HepG2 (cell line): ENCODE data around the gene LIN28A. TPM values are rescaled to one million over a fixed set of nuclear protein-coding genes. Genes with fewer than 3 reads are reported as not detected.

Experiments
- CREB3 ChIP-seq: sonication (generic); formaldehyde crosslinking; IDR thresholded peaks from 2 replicates; pipeline ENCODE4 v1.5.0; 2020; ENCODE audit warnings: missing genetic modification reagents
- FOXO1 ChIP-seq: sonication (generic); formaldehyde crosslinking; IDR thresholded peaks from 2 replicates; pipeline ENCODE4 v1.4.0; 2020; ENCODE audit warnings: missing genetic modification reagents
- GFI1 ChIP-seq: sonication (generic); formaldehyde crosslinking; IDR thresholded peaks from 2 replicates; pipeline ENCODE4 v1.5.0; 2020; ENCODE audit warnings: missing genetic modification reagents, mild to moderate bottlenecking, borderline replicate concordance
- JARID2 ChIP-seq: sonication (generic); formaldehyde crosslinking; IDR thresholded peaks from 2 replicates; pipeline ENCODE4 v1.8.1; 2023; ENCODE audit warnings: missing genetic modification reagents, inconsistent platforms; ENCODE audit not compliant: insufficient replicate concordance
- NR3C1 ChIP-seq: sonication (generic); formaldehyde crosslinking; IDR thresholded peaks from 2 replicates; pipeline ENCODE4 v1.4.0; 2020; ENCODE audit warnings: missing genetic modification reagents
- POGZ ChIP-seq: sonication (generic); formaldehyde crosslinking; IDR thresholded peaks from 2 replicates; pipeline ENCODE4 v1.4.0; 2020; ENCODE audit warnings: mild to moderate bottlenecking, missing genetic modification reagents
- STAG1 ChIP-seq: sonication (generic); formaldehyde crosslinking; IDR thresholded peaks from 2 replicates; pipeline ENCODE4 v1.4.0; 2020; ENCODE audit warnings: missing genetic modification reagents
- TFDP2 ChIP-seq: sonication (generic); formaldehyde crosslinking; IDR thresholded peaks from 2 replicates; pipeline ENCODE4 v1.4.0; 2020; ENCODE audit warnings: missing genetic modification reagents
- ZBTB7A ChIP-seq: sonication (generic); formaldehyde crosslinking; IDR thresholded peaks from 2 replicates; pipeline ENCODE4 v1.8.0; 2022; ENCODE audit warnings: mild to moderate bottlenecking, missing genetic modification reagents
- ZNF296 ChIP-seq: sonication (generic); formaldehyde crosslinking; conservative IDR thresholded peaks from 2 replicates; pipeline ENCODE4 v1.5.0; 2020; ENCODE audit warnings: mild to moderate bottlenecking, missing genetic modification reagents
- polyA plus RNA-seq, 8 experiments: library from polyadenylated mRNA; depleted of rRNA in 3 of 8; stranded (reverse) in 7 of 8; unstranded in 1 of 8; fragments of >200 nt; fragmentation: Illumina TruSeq in 4 of 8; extraction: Trizol in 4 of 8; gene quantifications; 2 replicates each; pipeline versions ENCODE4 v1.2.1 to v1.2.3, GENCODE V29; 2011 to 2016; ENCODE audit warnings: low read depth in 4 of 8, missing spikeins in 1 of 8, mixed read lengths in 1 of 8; ENCODE audit not compliant: insufficient read depth in 1 of 8
- total RNA-seq, 5 experiments: library from RNA; depleted of rRNA; stranded (reverse); fragments of >200 nt; fragmentation: Illumina TruSeq; extraction: Trizol; gene quantifications; 2 replicates each; pipeline ENCODE4 v1.2.3, GENCODE V29; 2016; ENCODE audit warnings: low read depth in 1 of 5
- TF ChIP-seq, protein P1 (sequence below): sonication (generic); formaldehyde crosslinking; IDR thresholded peaks from 2 replicates; pipeline ENCODE4 v1.4.0; 2020; ENCODE audit warnings: mild to moderate bottlenecking, missing genetic modification reagents
- TF ChIP-seq, protein P2 (sequence below): sonication (generic); formaldehyde crosslinking; IDR thresholded peaks from 2 replicates; pipeline ENCODE4 v1.4.0; 2020; ENCODE audit warnings: mild to moderate bottlenecking, missing genetic modification reagents, borderline replicate concordance
- TF ChIP-seq, protein P3 (sequence below): sonication (generic); formaldehyde crosslinking; IDR thresholded peaks from 2 replicates; pipeline ENCODE4 v1.5.1; 2020; ENCODE audit warnings: missing genetic modification reagents, mild to moderate bottlenecking, borderline replicate concordance
- TF ChIP-seq, protein P4 (sequence below): sonication (generic); formaldehyde crosslinking; conservative IDR thresholded peaks from 2 replicates; pipeline ENCODE4 v1.4.0; 2020; ENCODE audit warnings: missing genetic modification reagents

The LIN28A gene
- total and polyA plus RNA-seq, 2 of the 13 experiments (the other 11 are each of a cell fraction or from before 2014, with no cell fraction given), result not detected

DNA sequence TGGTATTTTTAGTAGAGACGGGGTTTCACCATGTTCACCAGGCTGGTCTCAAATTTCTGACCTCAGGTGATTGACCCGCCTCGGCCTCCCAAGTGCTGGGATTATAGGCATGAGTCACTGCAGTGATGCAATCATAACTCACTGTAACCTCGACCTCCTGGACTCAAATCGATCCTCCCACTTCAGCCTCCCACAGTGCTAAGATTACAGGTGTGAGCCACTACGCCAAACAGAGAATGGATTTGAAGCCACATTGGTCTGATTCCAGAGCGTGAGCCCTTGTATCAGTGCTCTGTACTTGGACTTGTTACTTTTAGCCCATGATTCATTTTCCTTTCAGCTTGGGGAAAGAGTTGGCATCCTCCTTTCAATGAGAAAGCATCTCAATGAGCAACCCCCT is 23.2 kb upstream of the LIN28A start (continued):
- TF ChIP-seq, protein P1, sequence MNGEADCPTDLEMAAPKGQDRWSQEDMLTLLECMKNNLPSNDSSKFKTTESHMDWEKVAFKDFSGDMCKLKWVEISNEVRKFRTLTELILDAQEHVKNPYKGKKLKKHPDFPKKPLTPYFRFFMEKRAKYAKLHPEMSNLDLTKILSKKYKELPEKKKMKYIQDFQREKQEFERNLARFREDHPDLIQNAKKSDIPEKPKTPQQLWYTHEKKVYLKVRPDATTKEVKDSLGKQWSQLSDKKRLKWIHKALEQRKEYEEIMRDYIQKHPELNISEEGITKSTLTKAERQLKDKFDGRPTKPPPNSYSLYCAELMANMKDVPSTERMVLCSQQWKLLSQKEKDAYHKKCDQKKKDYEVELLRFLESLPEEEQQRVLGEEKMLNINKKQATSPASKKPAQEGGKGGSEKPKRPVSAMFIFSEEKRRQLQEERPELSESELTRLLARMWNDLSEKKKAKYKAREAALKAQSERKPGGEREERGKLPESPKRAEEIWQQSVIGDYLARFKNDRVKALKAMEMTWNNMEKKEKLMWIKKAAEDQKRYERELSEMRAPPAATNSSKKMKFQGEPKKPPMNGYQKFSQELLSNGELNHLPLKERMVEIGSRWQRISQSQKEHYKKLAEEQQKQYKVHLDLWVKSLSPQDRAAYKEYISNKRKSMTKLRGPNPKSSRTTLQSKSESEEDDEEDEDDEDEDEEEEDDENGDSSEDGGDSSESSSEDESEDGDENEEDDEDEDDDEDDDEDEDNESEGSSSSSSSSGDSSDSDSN (CRISPR knock-in tag), result peak; percentile 38; the same call in 1 of the 2 replicates
- TF ChIP-seq, protein P2, sequence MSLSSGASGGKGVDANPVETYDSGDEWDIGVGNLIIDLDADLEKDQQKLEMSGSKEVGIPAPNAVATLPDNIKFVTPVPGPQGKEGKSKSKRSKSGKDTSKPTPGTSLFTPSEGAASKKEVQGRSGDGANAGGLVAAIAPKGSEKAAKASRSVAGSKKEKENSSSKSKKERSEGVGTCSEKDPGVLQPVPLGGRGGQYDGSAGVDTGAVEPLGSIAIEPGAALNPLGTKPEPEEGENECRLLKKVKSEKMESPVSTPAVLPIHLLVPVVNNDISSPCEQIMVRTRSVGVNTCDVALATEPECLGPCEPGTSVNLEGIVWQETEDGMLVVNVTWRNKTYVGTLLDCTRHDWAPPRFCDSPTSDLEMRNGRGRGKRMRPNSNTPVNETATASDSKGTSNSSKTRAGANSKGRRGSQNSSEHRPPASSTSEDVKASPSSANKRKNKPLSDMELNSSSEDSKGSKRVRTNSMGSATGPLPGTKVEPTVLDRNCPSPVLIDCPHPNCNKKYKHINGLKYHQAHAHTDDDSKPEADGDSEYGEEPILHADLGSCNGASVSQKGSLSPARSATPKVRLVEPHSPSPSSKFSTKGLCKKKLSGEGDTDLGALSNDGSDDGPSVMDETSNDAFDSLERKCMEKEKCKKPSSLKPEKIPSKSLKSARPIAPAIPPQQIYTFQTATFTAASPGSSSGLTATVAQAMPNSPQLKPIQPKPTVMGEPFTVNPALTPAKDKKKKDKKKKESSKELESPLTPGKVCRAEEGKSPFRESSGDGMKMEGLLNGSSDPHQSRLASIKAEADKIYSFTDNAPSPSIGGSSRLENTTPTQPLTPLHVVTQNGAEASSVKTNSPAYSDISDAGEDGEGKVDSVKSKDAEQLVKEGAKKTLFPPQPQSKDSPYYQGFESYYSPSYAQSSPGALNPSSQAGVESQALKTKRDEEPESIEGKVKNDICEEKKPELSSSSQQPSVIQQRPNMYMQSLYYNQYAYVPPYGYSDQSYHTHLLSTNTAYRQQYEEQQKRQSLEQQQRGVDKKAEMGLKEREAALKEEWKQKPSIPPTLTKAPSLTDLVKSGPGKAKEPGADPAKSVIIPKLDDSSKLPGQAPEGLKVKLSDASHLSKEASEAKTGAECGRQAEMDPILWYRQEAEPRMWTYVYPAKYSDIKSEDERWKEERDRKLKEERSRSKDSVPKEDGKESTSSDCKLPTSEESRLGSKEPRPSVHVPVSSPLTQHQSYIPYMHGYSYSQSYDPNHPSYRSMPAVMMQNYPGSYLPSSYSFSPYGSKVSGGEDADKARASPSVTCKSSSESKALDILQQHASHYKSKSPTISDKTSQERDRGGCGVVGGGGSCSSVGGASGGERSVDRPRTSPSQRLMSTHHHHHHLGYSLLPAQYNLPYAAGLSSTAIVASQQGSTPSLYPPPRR (CRISPR knock-in tag), result peak; percentile 85
- no peak for TF ChIP-seq ZNF296 (CRISPR knock-in tag)
- TF ChIP-seq GFI1, result peak; percentile 87; the same call in 1 of the 2 replicates
- TF ChIP-seq, protein P3, sequence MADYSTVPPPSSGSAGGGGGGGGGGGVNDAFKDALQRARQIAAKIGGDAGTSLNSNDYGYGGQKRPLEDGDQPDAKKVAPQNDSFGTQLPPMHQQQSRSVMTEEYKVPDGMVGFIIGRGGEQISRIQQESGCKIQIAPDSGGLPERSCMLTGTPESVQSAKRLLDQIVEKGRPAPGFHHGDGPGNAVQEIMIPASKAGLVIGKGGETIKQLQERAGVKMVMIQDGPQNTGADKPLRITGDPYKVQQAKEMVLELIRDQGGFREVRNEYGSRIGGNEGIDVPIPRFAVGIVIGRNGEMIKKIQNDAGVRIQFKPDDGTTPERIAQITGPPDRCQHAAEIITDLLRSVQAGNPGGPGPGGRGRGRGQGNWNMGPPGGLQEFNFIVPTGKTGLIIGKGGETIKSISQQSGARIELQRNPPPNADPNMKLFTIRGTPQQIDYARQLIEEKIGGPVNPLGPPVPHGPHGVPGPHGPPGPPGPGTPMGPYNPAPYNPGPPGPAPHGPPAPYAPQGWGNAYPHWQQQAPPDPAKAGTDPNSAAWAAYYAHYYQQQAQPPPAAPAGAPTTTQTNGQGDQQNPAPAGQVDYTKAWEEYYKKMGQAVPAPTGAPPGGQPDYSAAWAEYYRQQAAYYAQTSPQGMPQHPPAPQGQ (CRISPR knock-in tag), result peak; percentile 36; the same call in 1 of the 2 replicates
- no peak for TF ChIP-seq NR3C1 (CRISPR knock-in tag)
- peak; percentile 79 for TF ChIP-seq TFDP2 (CRISPR knock-in tag)
- no peak for TF ChIP-seq CREB3 (CRISPR knock-in tag)
- TF ChIP-seq, protein P4, sequence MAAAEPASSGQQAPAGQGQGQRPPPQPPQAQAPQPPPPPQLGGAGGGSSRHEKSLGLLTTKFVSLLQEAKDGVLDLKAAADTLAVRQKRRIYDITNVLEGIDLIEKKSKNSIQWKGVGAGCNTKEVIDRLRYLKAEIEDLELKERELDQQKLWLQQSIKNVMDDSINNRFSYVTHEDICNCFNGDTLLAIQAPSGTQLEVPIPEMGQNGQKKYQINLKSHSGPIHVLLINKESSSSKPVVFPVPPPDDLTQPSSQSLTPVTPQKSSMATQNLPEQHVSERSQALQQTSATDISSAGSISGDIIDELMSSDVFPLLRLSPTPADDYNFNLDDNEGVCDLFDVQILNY (CRISPR knock-in tag), result no peak
- peak; percentile 81 for TF ChIP-seq FOXO1
- no peak; the same call in 1 of the 2 replicates for TF ChIP-seq ZBTB7A (CRISPR knock-in tag)
- no peak for TF ChIP-seq STAG1 (CRISPR knock-in tag)
- peak; percentile 97 for TF ChIP-seq POGZ (CRISPR knock-in tag)
- no peak for TF ChIP-seq JARID2 (CRISPR knock-in tag)
